PFSK-1 (cell line): ENCODE data around the gene MAST3.

ENCODE experiments used
- FOXP2 ChIP-seq: optimal IDR thresholded peaks from 2 replicates; pipeline ENCODE3; 2011; ENCODE audit warnings: borderline replicate concordance, control low read depth, inconsistent platforms; ENCODE audit not compliant: insufficient read depth; ENCODE audit errors: extremely low read length, extremely low read depth
- POLR2AphosphoS5 ChIP-seq: IDR thresholded peaks from 2 replicates; pipeline ENCODE4 v1.6.1; 2012; ENCODE audit warnings: low read depth, mild to moderate bottlenecking, control low read depth, low read length, moderate library complexity
- REST ChIP-seq, 2 experiments: IDR thresholded peaks; 2 replicates each; pipeline versions ENCODE4 v1.6.1 to v1.8.0; 2011 to 2012; ENCODE audit warnings: low read depth in 2 of 2, low read length in 2 of 2, control low read depth in 1 of 2, inconsistent platforms in 1 of 2, mild to moderate bottlenecking in 1 of 2, moderate library complexity in 1 of 2; ENCODE audit not compliant: insufficient read depth in 1 of 2
- SIN3A ChIP-seq: IDR thresholded peaks from 2 replicates; pipeline ENCODE4 v1.6.1; 2012; ENCODE audit warnings: mild to moderate bottlenecking, low read length, moderate library complexity, borderline replicate concordance; ENCODE audit not compliant: insufficient read depth
- TAF1 ChIP-seq: IDR thresholded peaks from 2 replicates; pipeline ENCODE4 v1.6.1; 2012; ENCODE audit warnings: low read length, control low read depth, borderline replicate concordance; ENCODE audit not compliant: insufficient read depth

DNA sequence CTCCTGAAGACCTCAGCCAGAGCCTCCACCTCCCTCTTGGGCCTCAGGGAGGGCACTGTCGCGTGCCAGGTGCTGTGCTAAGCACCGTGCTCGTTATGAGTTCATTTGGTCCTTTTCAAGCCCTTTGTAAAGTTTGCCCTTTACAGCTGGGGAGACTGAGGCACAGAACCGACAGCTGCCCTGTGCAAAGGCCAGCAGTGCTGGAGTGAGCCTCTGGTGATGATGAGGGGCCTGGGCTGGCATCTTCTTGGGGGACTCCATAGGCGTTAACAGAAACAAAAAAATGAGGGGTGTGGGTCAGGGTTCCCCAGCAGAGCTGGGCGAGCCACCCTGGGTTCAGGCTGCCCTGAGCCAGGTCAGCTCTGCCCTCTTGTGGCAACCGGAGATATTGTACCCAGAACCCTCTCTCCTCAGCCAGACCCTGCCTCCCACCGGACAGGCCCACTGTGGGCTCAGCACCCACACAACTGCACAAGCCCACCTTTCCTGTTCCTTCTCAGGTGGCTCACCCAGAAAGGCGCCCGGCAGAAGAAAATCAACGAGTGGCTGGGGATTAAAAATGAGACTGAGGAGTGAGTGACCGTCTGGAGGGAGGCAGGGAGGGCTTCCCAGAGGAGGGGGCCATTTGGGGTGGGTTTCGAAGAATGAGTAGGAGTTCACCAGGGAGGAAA lies 70.5 kb downstream of the MAST3 start:
- TF ChIP-seq TAF1 (no peak), POLR2AphosphoS5 (no peak), SIN3A (no peak), REST (IDR thresholded peaks at IDR 0.05; ENCODE audit: insufficient read depth in 1 of 2, low read depth in 2 of 2, low read length in 2 of 2) (no peak), FOXP2 (no peak)
